ENCODE data around the gene ATG12.
"Not testable (repeated sequence)": the region's sequence is repeated elsewhere in the genome, so short reads cannot be mapped to it uniquely, and the experiment has no call there.

The ATG12 gene

GRCh38 chr5:115841382-115842088, at the start of gene ATG12, which contains the start of gene AP3S1:
Gene ATG12, minus strand, starts transcription at chr5:115841565. Its CDS starts 13 bp downstream, at chr5:115841552.
Gene AP3S1, plus strand, starts transcription at chr5:115841935. Its CDS starts 103 bp downstream, at chr5:115842038.
- peak; percentile 67 for DNase-seq

DNA sequence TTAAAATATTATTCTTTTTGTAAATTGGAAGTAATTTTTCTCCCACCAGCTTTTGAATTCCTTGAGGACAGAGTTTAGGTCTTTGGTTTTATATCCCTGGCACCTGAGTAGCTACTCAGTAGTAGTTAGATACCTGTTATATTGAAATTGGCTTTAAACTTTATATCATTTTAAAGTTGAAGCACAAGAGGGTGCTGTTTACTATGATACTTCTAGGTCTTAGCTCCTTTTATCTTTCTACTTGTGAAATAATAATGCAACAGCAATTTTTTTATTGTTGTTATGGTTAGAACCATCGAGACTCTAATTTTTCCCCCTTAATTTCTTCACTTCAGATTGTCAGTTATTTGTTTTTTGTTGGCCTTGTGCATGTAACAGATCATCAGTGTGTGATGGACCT, 46.7 kb upstream of the ATG12 start:
- DNase-seq: no peak

GRCh38 chr5:115885208-115885607, 43.8 kb upstream of the ATG12 start:
- DNase-seq: not testable (repeated sequence)

DNA sequence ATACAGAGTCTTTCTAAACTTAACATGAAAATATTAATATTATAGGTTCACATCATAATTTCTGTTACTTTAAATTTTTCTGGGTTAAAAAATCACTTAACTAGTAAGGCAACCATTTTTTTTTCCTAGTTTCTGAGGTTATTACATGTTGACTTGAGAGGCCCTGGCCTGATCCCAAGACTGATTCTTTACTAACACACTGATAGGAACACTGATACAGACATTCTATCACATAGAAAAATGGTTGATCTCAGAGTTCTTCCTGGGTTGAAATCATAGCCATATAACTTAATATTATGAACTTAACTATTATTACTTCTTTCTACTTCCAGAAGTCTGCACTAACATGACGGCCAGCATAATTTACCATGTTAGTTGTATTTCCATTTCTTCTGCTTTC, 43.3 kb upstream of the ATG12 start:
- no peak for DNase-seq

DNA sequence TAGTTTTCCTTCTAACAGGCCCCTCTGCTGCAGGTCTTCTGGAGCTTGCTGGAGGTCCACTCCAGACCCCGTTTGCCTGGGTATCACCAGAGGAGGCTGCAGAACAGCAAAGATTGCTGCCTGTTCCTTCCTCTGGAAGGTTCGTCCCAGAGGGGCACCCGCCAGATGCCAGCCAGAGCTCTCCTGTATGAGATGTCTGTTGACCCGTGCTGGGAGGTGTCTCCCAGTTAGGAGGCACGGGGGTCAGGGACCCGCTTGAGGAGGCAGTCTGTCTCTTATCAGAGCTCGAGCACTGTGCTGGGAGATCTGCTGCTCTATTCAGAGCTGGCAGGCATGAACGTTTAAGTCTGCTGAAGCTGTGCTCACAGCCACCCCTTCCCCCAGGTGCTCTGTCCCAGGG, 41.1 kb upstream of the ATG12 start:
- DNase-seq: not testable (repeated sequence)

GRCh38 chr5:115877342-115877741, 36.0 kb upstream of the ATG12 start:
- DNase-seq: not testable (repeated sequence)

DNA sequence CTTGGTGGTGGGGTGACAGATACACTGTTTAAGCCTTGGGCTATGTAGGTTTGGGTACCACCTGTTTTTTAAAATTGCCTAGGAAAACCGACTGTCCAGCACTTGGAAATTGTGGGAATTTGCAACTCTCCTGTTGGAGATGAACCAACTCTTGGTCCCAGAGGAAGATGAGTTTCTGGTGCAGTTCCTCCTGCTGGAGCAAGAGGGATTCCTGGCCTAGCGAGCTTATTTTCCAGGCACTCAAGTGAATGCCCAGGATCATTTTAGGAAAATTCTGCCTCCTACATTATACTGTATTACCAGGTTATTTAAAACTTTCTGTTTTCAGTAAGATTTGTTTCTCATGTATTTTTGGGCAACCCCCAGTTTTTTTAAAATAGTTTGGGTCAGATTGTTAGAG, 34.1 kb upstream of the ATG12 start:
- no peak for DNase-seq

GRCh38 chr5:115873392-115873791, 32.0 kb upstream of the ATG12 start:
- DNase-seq: no peak

DNA sequence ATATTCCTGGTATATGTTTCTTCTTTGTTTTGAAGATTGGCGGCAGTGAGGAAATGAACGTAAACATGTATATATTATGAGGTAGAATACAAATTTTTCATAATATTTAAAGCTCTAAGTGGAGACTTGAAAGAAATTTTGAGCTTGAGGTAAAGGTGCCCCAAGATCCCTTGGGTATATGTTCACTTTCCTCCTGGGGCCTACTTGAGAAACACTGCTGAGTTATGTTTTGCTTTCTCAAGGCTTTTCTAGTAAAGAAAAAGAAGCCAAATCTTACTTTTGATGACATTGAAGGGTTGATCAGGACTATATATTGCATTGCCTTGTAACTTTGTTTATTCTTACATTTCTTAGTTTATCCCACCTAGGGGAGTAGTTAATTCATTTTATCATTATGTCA, 31.1 kb upstream of the ATG12 start:
- DNase-seq: no peak

- no peak for DNase-seq
Observed at GRCh38 chr5:115869256-115869795, 28.0 kb upstream of the ATG12 start.

GRCh38 chr5:115859378-115859777, 18.0 kb upstream of the ATG12 start:
- no peak for DNase-seq

DNA sequence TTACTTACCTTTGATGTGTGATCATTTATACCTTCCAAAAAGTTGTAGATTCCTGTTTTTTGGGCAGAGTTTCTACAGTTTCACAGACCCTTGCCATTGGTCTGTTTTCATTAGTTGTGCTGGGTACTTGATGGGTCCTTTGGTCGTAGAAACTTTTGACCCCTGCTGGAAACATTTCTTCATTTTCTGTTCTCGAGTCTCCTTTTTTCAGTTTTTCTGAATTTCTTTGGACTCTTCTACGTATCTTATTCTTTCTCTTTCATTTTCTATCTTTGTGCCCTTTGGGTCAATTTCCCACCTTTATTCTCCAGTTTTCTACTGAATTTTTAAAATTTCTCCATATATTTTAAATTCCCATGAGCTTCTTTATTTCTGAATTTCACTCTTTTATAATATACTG, 17.0 kb upstream of the ATG12 start:
- no peak for DNase-seq

GRCh38 chr5:115857626-115858349, 16.4 kb upstream of the ATG12 start:
- DNase-seq: no peak

DNA sequence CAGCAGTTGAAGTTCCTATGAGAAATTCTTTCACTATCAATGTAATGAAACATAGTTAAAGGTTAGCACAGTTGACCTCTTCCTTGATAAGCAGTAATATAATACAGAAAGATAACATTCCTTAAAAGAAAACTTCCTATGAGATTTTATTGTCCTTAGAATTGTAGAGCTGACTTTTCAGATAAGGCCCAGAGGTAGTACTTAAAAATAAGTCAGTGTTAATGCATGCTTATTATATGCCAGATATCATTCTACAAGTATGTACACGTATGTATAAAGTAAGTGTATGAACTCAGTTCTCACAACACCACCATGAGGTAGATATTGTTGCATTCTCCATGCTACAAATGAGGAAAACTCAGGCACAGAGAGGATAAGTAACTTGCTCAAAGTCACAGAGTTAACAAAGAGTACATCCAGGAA, 15.7 kb upstream of the ATG12 start:
- no peak for DNase-seq

GRCh38 chr5:115855959-115856358, 14.6 kb upstream of the ATG12 start:
- no peak for DNase-seq

- no peak for DNase-seq
Observed at GRCh38 chr5:115854139-115854538, 12.8 kb upstream of the ATG12 start.

- DNase-seq: no peak
Observed at GRCh38 chr5:115850744-115851416, 9.5 kb upstream of the ATG12 start.

GRCh38 chr5:115849258-115849798, 8.0 kb upstream of the ATG12 start:
- no peak for DNase-seq

GRCh38 chr5:115847290-115847689, 5.9 kb upstream of the ATG12 start:
- DNase-seq: no peak

DNA sequence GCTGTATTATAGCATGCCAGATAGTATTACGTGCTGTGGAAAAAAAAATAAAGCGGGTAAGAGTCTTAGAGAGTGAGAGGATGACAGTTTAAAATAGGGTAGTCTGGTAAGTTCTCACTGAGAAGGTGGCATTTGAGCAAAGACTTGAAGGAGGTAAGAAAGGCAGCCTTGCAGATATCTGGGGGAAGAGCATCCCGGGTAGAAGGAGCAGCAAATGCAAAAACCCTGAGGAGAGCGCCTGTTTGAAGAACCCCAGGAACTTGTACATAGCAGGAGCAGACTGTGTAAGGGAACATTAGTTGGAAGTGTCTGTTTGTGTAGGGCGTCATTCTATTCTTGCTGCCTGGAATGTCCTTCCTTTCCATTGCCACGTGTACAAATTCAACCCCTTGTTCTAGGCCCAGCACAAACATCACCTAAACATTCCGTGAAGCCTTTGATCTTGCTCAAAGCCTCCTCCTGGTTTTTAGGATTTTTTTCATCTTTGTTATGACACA, 3.0 kb upstream of the ATG12 start:
- DNase-seq: no peak

- DNase-seq: no peak
Observed at GRCh38 chr5:115843444-115844130, 2.2 kb upstream of the ATG12 start.

DNA sequence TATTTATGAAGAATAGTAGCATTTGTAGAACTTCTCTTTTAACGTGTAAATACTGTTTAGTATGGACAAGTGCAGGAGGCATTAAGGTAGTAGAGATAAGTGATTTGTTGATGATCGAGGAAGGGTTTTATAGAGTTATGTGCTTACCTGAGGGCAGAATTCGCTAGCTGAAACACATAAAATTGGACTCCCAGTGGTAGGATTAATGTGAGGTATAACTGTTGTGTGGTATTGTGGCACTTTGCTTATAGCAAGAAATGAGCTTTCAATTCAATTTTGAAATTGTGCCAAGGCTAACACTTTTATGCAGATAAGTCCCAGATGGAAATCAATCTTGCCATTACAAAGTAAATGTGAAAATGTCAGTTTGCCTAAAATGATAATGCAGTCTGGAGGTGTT, 1.6 kb upstream of the ATG12 start:
- no peak for DNase-seq
